Panc1 (cell line): Measurements from ENCODE around the gene BUB1.
"Not testable (repeated sequence)": the region's sequence is repeated elsewhere in the genome, so short reads cannot be mapped to it uniquely, and the experiment has no call there.

Experiments
- CTCF ChIP-seq: fragments of 450-650 bp; IDR thresholded peaks from 2 replicates; pipeline ENCODE4 v1.5.1; 2017; ENCODE audit warnings: mild to moderate bottlenecking
- POLR2AphosphoS5 ChIP-seq: IDR thresholded peaks from 2 replicates; pipeline ENCODE4 v1.6.1; 2012; ENCODE audit warnings: mild to moderate bottlenecking, low read depth, low read length, moderate library complexity

- TF ChIP-seq CTCF, POLR2AphosphoS5: not testable (repeated sequence)
These were observed 72.8 kb downstream of the BUB1 start for GRCh38 chr2:110605057-110605456.
